Stimulated activated CD4-positive, alpha-beta T cell treated with anti-CD3 and anti-CD28 coated beads, Interleukin-4, amount 100 ng/mL, for 4 hours (primary cell): ENCODE measurements around the gene TMEM11.
"Not testable (repeated sequence)": the region's sequence is repeated elsewhere in the genome, so short reads cannot be mapped to it uniquely, and the experiment has no call there.

ENCODE experiments used
- DNase-seq, 2 experiments: peaks; one replicate each; pipeline ENCODE4 v3.0.0-alpha.2; 2020

TMEM11 gene

GRCh38 chr17:21242026-21242697 lies 28.2 kb upstream of the TMEM11 start:
- no peak for DNase-seq

DNA sequence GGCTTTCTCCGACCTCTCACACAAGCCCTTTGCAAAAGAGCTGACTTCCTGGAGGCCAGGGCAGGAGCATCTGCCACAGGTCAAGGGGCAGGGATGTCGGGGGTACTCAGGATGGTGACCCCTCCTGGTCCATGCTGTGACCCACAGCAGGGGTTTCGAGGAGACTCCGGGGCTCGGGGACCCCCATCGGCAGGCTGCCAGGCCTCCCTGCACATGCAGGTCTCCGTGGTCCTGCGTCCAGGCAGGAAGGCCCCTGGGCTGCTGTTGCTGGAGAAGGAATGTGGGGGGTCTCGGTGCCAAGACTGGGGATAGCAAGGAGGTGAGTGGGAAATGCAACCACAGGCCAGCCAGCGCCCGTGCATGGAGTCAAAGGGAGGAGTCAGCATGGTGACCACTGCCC lies 27.6 kb upstream of the TMEM11 start:
- no peak for DNase-seq

DNA sequence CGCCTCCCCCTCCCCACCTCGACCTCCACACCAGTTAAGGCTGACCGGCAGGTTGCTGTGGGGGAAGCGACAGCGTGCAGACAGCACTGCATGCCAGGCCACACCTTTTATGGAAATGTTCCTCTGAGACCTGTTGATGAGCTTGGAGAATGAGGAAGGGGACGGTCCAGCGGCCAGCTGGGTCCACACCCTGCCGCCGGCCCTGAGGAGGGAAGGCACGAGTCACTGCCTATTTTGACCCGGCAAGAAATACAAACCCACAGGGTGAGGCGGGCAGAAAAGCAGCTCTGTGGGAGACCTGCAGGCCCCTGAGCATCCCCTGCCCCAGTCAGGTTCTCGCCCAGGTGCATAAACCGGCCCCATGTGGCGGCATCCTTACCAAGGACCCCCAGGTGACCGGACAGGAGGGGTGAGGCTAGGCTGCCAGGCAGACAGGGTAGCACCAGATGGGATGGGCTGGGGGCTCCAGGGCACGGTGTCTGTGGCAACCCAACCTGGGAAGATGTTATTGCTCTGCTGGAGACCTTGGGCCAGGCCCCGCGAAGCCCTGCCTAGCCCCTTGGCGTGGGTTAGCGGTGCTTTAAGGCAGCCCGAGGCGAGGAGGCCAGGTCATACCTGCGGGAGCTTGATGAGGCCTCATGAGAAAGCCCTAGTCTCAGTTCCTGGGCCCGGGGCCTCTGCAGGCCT lies 26.6 kb upstream of the TMEM11 start:
- DNase-seq, result no peak

DNA sequence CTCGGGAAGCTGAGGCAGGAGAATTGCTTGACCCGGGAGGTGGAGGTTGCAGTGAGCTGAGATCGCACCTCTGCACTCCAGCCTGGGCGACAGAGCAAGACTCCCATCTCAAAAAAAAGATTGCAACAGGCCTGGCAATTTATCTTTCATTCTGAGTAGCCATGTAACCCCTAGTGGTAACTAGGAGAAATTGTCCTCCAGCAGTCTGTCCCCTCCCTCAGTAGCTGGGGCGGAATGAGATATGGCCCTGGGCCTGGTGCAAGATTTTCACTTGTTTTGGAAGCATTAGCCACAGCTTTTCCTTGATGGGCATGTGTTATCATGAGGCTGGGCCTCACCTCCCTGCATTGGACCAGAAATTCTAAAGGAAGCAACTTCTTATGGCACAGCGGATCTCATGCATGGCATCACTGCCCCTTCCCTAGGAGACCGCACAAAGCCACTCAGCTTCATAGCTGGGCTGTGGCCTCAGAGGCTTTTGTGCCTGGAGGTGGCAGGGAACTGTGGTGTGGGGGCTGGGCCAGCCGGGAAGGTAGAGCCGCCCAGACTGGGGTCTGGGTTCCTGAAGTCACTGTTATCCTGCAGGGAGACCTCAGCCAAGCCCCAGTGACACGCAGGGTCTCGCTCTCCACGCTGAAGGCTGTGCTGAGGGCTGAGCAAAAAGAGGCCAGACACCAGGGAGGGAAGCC lies 25.9 kb upstream of the TMEM11 start:
- DNase-seq, result no peak

DNA sequence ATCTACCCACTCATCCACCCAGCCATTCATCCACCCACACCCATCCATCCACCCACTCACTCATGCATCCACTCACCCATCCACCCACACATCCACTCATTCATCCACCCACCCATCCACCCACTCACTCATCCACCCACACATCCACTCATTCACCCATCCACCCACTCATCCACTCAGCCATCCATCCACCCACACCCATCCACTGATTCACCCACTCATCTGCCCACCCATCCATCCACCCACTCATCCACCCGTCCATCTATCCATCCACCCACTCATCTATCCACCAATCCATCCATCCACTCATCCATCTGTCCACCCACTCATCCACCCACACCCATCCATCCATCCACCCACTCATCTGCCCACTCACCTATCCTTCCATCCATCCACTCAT lies 22.0 kb upstream of the TMEM11 start:
- DNase-seq, result peak in 1 of 2 experiments; percentile 50

- DNase-seq, result no peak
Measured at GRCh38 chr17:21233581-21234347, 19.8 kb upstream of the TMEM11 start.

- no peak for DNase-seq
Measured at GRCh38 chr17:21232033-21232749, 18.2 kb upstream of the TMEM11 start.

DNA sequence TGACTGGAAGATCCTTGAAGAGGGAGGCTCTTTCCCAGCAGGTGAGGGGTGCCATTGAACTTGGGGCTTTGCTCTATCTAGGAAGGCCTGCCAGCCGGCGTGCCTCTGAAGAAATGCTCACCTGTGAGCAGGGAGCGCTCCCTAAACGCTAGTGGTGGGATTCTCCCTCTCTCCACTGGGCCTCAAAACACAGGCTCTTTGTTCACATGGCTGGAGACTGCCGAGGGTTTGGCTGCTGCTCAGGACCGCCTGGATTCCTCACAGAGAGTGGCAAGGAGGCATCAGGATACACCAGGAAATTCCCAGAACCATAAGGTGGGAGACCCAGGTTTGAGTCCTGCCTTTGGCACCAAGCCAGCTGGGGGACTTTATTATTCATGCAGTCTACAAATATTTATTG lies 17.6 kb upstream of the TMEM11 start:
- no peak for DNase-seq

- DNase-seq, result no peak
Measured at GRCh38 chr17:21228845-21229244, 14.9 kb upstream of the TMEM11 start.

GRCh38 chr17:21228111-21228510 lies 14.2 kb upstream of the TMEM11 start:
- DNase-seq, result no peak

DNA sequence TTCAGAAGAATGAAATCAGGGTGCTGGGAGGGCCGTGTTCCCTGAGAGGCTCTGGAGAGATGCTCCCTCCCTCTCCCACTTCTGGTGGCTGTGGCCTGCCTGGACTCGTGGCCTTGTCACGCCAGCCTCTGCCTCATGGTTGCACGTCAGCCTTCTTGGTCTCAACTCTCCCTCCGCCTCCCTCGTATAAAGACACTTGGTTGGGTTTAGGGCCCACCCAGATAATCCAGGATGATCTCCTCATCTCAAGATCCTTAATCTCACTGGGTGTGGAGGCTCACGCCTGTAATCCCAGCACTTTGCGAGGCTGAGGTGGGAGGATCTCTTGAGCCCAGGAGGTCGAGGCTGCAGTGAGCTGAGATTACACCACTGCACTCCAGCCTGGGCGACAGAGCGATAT lies 13.3 kb upstream of the TMEM11 start:
- DNase-seq, result not testable (repeated sequence)

GRCh38 chr17:21223086-21223485 lies 9.1 kb upstream of the TMEM11 start:
- no peak for DNase-seq

DNA sequence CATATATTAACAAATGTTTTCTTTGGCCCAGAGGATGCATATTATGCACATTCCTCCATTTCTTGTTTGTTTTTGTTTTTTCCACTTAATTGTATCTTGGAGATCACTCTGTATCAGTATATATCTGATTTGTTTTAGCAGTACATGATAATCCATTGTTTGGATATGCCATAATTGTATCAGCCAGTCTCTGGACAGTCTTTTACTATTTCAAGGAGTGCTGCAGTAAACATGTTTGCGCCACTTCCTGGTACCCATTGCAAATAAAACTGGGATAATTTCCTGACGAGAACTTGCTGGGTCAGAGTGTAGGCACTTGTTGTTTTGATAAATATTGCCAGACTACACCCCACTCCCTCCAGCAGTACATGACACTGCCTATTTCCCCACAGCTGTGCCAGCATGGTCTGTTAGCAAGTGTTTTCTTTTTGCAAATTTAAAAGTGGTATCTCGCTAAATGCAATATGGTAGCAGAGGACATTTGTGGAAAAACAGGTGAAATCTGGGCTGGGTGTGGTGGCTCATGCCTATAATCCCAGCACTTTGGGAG lies 4.9 kb upstream of the TMEM11 start:
- no peak for DNase-seq

- DNase-seq, result peak; percentile 12 to 35
Measured at GRCh38 chr17:21218101-21218500, 4.1 kb upstream of the TMEM11 start.

- DNase-seq, result no peak
Measured at GRCh38 chr17:21217346-21217745, 3.4 kb upstream of the TMEM11 start.

DNA sequence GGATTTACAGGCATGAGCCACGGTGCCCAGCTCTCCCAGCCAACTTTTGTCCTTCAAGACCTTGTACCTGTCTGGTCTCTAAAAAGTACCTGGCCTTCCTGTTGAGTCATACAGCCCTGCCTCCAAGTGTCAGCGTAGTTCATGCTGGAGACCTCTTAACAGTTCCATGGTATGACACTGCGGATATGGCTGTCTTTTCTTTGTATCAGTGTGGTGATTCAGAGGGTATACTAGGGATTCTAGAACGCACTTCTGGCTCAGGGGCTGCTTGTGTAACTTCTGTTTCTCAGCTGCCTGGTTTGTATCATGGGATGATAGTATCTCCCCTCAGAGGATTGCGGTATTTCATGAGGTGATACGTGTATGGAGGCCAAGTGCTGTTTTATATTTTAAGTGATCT lies 2.0 kb upstream of the TMEM11 start:
- DNase-seq, result no peak

GRCh38 chr17:21214777-21215541 lies 998 bp upstream of the TMEM11 start:
- DNase-seq, result no peak

DNA sequence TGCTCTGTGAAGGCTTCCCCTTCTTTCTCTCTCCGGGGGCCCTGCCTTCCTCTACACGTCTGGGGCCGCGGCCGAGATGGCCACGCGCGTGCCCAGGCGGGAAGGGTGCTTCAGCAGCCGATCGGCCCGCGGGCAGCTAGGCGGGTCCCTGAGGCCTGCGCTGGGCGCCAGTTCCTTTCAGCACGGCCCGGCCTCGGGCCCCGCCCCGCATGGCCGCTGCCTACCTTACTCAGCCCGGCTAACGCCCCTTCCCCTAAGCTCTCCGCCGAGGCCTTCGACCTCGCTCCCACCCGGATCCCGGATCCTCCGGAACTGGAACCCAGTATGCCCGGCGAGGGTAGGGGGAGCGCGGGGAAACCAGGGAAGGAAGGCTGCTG lies 335 bp downstream of the TMEM11 start:
- DNase-seq, result peak; percentile 17 to 31

GRCh38 chr17:21212826-21213637 lies 929 bp downstream of the TMEM11 start:
- no peak for DNase-seq

GRCh38 chr17:21211825-21212479 lies 2.0 kb downstream of the TMEM11 start:
- no peak for DNase-seq
